Tibial nerve (tissue), 4 donors: Measurements from ENCODE around the gene DOCK1. TPM values are rescaled to one million over a fixed set of nuclear protein-coding genes. Genes with fewer than 3 reads are reported as not detected.

Experiments
- DNase-seq, 2 donors: peaks; one replicate each; pipeline ENCODE4 v3.0.0-alpha.2; 2019; ENCODE audit warnings: low spot score in 2 of 2
- H3K27ac ChIP-seq, 4 donors: fragments of 200-600 bp; sonication (generic) in 3 of 4; one replicate each; pipeline ENCODE4 v1.5.1; 2017 to 2019; ENCODE audit warnings: mild to moderate bottlenecking in 1 of 4
- H3K27me3 ChIP-seq, 2 donors: fragments of 200-600 bp; sonication (generic) in 1 of 2; one replicate each; pipeline versions ENCODE4 v1.5.1 to v1.6.0; 2017 to 2019
- H3K36me3 ChIP-seq, 3 donors: fragments of 200-600 bp; sonication (generic); one replicate each; pipeline ENCODE4 v1.5.1; 2018 to 2019
- H3K4me1 ChIP-seq, 4 donors: fragments of 200-600 bp; sonication (generic) in 3 of 4; one replicate each; pipeline ENCODE4 v1.5.1; 2017 to 2019
- H3K4me3 ChIP-seq, 4 donors: fragments of 200-600 bp; sonication (generic) in 3 of 4; one replicate each; pipeline ENCODE4 v1.5.1; 2017 to 2019; ENCODE audit warnings: mild to moderate bottlenecking in 1 of 4, moderate library complexity in 1 of 4
- H3K9me3 ChIP-seq, 4 donors: fragments of 200-600 bp; sonication (generic) in 3 of 4; one replicate each; pipeline ENCODE4 v1.5.1; 2017 to 2019
- CTCF ChIP-seq, 5 experiments: fragments of 200-600 bp in 3 of 5; fragments of 450-650 bp in 2 of 5; sonication (generic) in 3 of 5; IDR thresholded peaks; one replicate each; pipeline ENCODE4 v1.5.1; 2016 to 2019; ENCODE audit warnings: antibody characterized with exemption in 5 of 5, mild to moderate bottlenecking in 3 of 5, moderate library complexity in 2 of 5
- EP300 ChIP-seq, 2 donors: sonication (generic); formaldehyde crosslinking; IDR thresholded peaks; one replicate each; pipeline ENCODE4 v1.6.1; 2017; ENCODE audit warnings: antibody characterized with exemption in 2 of 2, mild to moderate bottlenecking in 1 of 2
- POLR2A ChIP-seq, 2 donors: fragments of 450-650 bp; IDR thresholded peaks; one replicate each; pipeline ENCODE4 v1.6.1; 2017; ENCODE audit warnings: antibody characterized with exemption in 2 of 2, mild to moderate bottlenecking in 2 of 2, moderate library complexity in 2 of 2
- WGBS, 2 donors: methylation state at CpG; one replicate each; pipeline ENCODE4 v1.1.5; 2018; 5-methylcytosine and 5-hydroxymethylcytosine counted together
- total RNA-seq, 4 donors: library from RNA; depleted of rRNA; stranded (reverse); fragments of >200 nt; gene quantifications; one replicate each; pipeline ENCODE4 v1.1.0, GENCODE V29; 2016

The DOCK1 gene
- total RNA-seq, 4 donors from 2014 or later: 57.3 to 76.7 (median 63.7) TPM

GRCh38 chr10:127283576-127283975 is 378.3 kb downstream of the DOCK1 start:
- no peak for DNase-seq
- TF ChIP-seq POLR2A (IDR thresholded peaks at IDR 0.05): no peak
- no peak for TF ChIP-seq EP300 (IDR thresholded peaks at IDR 0.05)
- no peak for TF ChIP-seq CTCF (IDR thresholded peaks at IDR 0.05)
- no peak overlapping the region for H3K4me3 ChIP-seq
- H3K36me3 ChIP-seq: peaks cover 0 to 47% (median 0%) of the 10 kb centered on the region in 3 donors
- H3K27ac ChIP-seq: no peak overlapping the region
- no peaks in the 10 kb centered on the region for H3K27me3 ChIP-seq
- WGBS, 2 donors: 96 to 98% methylated on average over 3 of the region's 3 CpGs
- H3K4me1 ChIP-seq: no peaks in the 10 kb centered on the region
- H3K9me3 ChIP-seq: peaks cover 0 to 26% (median 6%) of the 10 kb centered on the region in 4 donors

GRCh38 chr10:127290850-127291249 is 385.6 kb downstream of the DOCK1 start:
- no peaks in the 10 kb centered on the region for H3K27me3 ChIP-seq
- no peak overlapping the region for H3K27ac ChIP-seq
- TF ChIP-seq EP300 (IDR thresholded peaks at IDR 0.05) (no peak), POLR2A (IDR thresholded peaks at IDR 0.05) (no peak), CTCF (IDR thresholded peaks at IDR 0.05) (no peak)
- H3K4me3 ChIP-seq: no peak overlapping the region
- DNase-seq: no peak
- no peaks in the 10 kb centered on the region for H3K4me1 ChIP-seq
- WGBS, 2 donors: 54 to 66% methylated on average over 4 of the region's 4 CpGs
- H3K9me3 ChIP-seq: peaks cover 0 to 28% (median 7%) of the 10 kb centered on the region in 4 donors
- H3K36me3 ChIP-seq: peaks cover 0 to 43% (median 0%) of the 10 kb centered on the region in 3 donors

- H3K27ac ChIP-seq: no peak overlapping the region
- H3K4me3 ChIP-seq: no peak overlapping the region
- no peaks in the 10 kb centered on the region for H3K4me1 ChIP-seq
- TF ChIP-seq POLR2A (IDR thresholded peaks at IDR 0.05) (no peak), EP300 (IDR thresholded peaks at IDR 0.05) (no peak), CTCF (IDR thresholded peaks at IDR 0.05) (no peak)
- H3K9me3 ChIP-seq: peaks cover 0 to 26% (median 7%) of the 10 kb centered on the region in 4 donors
- 86 to 89% methylated on average over 8 of the region's 8 CpGs for WGBS, 2 donors
- no peak for DNase-seq
- H3K27me3 ChIP-seq: no peaks in the 10 kb centered on the region
- H3K36me3 ChIP-seq: peaks cover 0 to 44% (median 0%) of the 10 kb centered on the region in 3 donors
These were observed 386.1 kb downstream of the DOCK1 start for GRCh38 chr10:127291329-127291728.

- Histone ChIP-seq H3K4me1 (no peaks in the 10 kb centered on the region), H3K27ac (no peak overlapping the region), H3K36me3 (peaks cover 0 to 43% (median 0%) of the 10 kb centered on the region in 3 donors), H3K4me3 (no peak overlapping the region), H3K9me3 (peaks cover 0 to 13% (median 4%) of the 10 kb centered on the region in 4 donors), H3K27me3 (no peaks in the 10 kb centered on the region)
- TF ChIP-seq POLR2A (IDR thresholded peaks at IDR 0.05): no peak
- TF ChIP-seq CTCF (IDR thresholded peaks at IDR 0.05): no peak
- no peak for TF ChIP-seq EP300 (IDR thresholded peaks at IDR 0.05)
- no peak for DNase-seq
- 92% methylated on average over 4 of the region's 4 CpGs for WGBS, 2 donors
These were observed 387.7 kb downstream of the DOCK1 start for GRCh38 chr10:127292888-127293287.

- WGBS, 2 donors: 83 to 91% methylated on average over 8 of the region's 8 CpGs
- H3K36me3 ChIP-seq: peaks cover 0 to 43% (median 0%) of the 10 kb centered on the region in 3 donors
- H3K27ac ChIP-seq: no peak overlapping the region
- H3K4me1 ChIP-seq: no peaks in the 10 kb centered on the region
- H3K9me3 ChIP-seq: peaks cover 0 to 8% (median 1%) of the 10 kb centered on the region in 4 donors
- no peak for TF ChIP-seq POLR2A (IDR thresholded peaks at IDR 0.05)
- H3K27me3 ChIP-seq: no peaks in the 10 kb centered on the region
- no peak for DNase-seq
- no peak overlapping the region for H3K4me3 ChIP-seq
These were observed 388.4 kb downstream of the DOCK1 start for GRCh38 chr10:127293640-127294039.

- H3K4me3 ChIP-seq: no peak overlapping the region
- no peaks in the 10 kb centered on the region for H3K4me1 ChIP-seq
- no peaks in the 10 kb centered on the region for H3K27me3 ChIP-seq
- no peaks in the 10 kb centered on the region for H3K9me3 ChIP-seq
- H3K27ac ChIP-seq: no peak overlapping the region
- no peak for TF ChIP-seq CTCF (IDR thresholded peaks at IDR 0.05)
- TF ChIP-seq EP300 (IDR thresholded peaks at IDR 0.05): no peak
- TF ChIP-seq POLR2A (IDR thresholded peaks at IDR 0.05): no peak
- WGBS, 2 donors: 96 to 99% methylated on average over 6 of the region's 6 CpGs
- peaks cover 0 to 36% (median 0%) of the 10 kb centered on the region in 3 donors for H3K36me3 ChIP-seq
- DNase-seq: no peak
These were observed 391.5 kb downstream of the DOCK1 start for GRCh38 chr10:127296696-127297095.
